NCI-H1092 (cell line): ENCODE data around the gene BCL2L13.
"Not testable (repeated sequence)": the region's sequence is repeated elsewhere in the genome, so short reads cannot be mapped to it uniquely, and the experiment has no call there.

Experiments
- DNase-seq: peaks from one replicate; lab custom pipeline; 2025; lab: John Stamatoyannopoulos, UW

BCL2L13 gene

DNA sequence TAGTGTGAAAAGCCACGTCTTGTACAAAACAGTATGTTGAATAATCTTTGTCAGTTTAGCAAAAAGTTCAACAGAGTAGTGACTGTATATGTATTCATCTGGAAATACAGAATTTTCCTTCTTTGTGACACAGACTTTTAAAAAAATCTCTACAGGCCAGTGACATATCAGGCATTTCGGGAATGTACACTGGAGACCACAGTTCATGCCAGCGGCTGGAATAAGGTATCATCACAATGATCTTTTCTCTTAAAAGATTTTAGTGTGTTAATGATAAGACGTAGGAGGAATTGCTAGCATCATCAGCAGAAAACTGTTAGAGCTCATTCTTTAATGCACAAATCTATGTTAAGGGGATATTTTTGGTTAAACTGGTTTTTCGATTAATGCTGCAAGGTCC is 57.4 kb downstream of the BCL2L13 start:
- no peak for DNase-seq

- DNase-seq, result not testable (repeated sequence)
Observed at GRCh38 chr22:17697196-17697595, 58.6 kb downstream of the BCL2L13 start.

DNA sequence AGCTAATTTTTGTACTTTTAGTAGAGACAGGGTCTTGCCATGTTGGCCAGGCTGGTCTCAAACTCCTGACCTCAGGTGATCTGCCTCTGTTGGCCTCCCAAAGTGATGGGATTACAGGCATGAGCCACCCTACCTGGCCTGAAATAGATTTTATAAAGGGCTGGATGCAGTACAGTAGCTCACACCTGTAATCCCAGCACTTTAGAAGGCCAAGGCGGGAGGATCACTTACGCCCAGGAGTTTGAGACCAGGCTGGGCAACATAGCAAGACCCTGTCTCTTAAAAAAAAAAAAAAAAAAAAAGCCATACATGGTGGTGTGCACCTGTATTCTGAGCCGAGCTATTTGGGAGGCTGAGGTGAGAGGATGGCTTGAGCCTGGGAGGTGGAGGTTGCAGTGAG is 59.7 kb downstream of the BCL2L13 start:
- not testable (repeated sequence) for DNase-seq

- DNase-seq, result no peak
Observed at GRCh38 chr22:17698948-17699347, 60.4 kb downstream of the BCL2L13 start.

GRCh38 chr22:17699696-17700340 is 61.3 kb downstream of the BCL2L13 start:
- DNase-seq, result no peak

- DNase-seq, result no peak
Observed at GRCh38 chr22:17700778-17701177, 62.2 kb downstream of the BCL2L13 start.

- DNase-seq, result no peak
Observed at GRCh38 chr22:17703811-17704210, 65.3 kb downstream of the BCL2L13 start.

- DNase-seq, result no peak
Observed at GRCh38 chr22:17705546-17705945, 67.0 kb downstream of the BCL2L13 start.

- no peak for DNase-seq
Observed at GRCh38 chr22:17705951-17706900, 67.7 kb downstream of the BCL2L13 start.

DNA sequence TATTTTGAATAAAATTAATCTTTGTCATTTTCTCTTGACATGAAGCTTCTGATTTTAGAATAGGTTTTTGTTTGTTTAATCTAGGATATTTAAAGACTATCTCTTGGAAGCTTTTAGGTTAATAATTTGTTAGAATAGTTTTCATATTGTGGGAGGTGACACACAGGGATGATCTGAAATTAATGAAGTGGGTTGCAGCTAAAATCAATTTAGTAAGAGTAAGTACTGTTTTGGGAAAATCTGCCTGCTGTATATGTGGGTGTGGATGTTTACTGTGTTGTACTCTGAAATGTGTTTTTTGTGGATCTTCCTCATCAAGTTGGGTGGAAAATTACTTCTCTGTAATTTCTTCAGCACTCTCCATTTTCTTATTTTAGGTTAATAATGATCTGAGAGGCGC is 68.4 kb downstream of the BCL2L13 start:
- DNase-seq, result no peak

- no peak for DNase-seq
Observed at GRCh38 chr22:17707526-17707925, 69.0 kb downstream of the BCL2L13 start.

GRCh38 chr22:17710023-17710422 is 71.5 kb downstream of the BCL2L13 start:
- no peak for DNase-seq

GRCh38 chr22:17712441-17712840 is 73.9 kb downstream of the BCL2L13 start:
- no peak for DNase-seq

DNA sequence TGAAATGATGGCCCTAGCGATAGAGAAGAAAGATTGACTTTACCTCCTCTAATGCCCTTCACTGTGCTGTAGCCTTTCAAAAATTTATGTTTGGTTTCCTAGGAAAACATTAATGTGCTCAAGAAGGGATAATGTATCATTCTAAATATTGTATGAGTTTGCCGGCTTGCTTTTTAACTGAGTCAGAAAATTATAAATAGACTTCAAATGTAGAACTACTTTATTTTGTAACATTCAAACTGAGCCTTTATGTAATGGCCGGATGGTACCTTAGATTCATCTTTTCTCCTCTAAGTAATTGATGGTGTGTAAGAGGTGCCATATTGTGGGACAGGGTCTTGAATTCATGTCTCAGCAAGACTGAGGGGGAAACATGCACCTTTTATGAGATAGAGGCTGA is 78.0 kb downstream of the BCL2L13 start:
- no peak for DNase-seq

DNA sequence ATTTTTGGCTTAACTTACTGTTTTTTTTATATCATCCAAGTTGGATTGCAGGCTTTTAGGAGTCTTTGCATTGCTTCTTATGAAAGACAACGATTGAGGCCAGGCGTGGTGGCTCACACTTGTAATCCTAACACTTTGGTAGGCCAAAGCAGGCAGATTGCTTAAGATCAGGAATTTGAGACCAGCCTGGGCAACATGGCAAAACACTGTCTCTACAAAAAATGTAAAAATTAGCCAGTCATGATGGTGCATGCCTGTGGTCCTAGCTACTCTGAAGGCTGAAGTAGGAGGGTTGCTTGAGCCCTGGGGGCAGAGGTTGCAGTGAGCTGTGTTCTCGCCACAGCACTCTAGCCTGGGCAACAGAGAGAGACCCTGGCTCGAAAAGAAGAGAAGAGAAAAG is 79.2 kb downstream of the BCL2L13 start:
- DNase-seq, result no peak

GRCh38 chr22:17719911-17720310 is 81.4 kb downstream of the BCL2L13 start:
- no peak for DNase-seq

- no peak for DNase-seq
Observed at GRCh38 chr22:17724241-17724640, 85.7 kb downstream of the BCL2L13 start.

- no peak for DNase-seq
Observed at GRCh38 chr22:17724678-17725499, 86.3 kb downstream of the BCL2L13 start.

DNA sequence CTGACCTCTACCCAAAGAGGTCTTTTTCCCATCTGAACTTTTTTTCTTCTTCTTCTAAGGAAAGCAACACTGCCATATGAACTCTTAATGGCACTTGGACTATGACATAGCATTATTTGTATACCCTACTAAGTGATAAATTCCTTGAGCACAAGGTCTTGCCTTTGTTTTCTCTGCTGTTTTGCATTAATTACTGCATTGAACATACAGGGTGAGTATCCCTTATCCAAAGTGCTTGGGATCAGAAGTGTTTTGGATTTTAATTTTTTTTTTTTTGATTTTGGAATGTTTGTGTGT is 86.9 kb downstream of the BCL2L13 start:
- no peak for DNase-seq

- no peak for DNase-seq
Observed at GRCh38 chr22:17726006-17726927, 87.7 kb downstream of the BCL2L13 start.
